ENCODE measurements around the gene TEN1. TPM values are rescaled to one million over a fixed set of nuclear protein-coding genes. Genes with fewer than 3 reads are reported as not detected.
A peak's percentile ranks its signal among the peaks of the same experiment; 100 is the strongest.

The TEN1 gene
- total and polyA plus RNA-seq, 2 of the 13 experiments (the other 11 are each of a cell fraction or from before 2014, with no cell fraction given), result 18.0 to 21.3 TPM

DNA sequence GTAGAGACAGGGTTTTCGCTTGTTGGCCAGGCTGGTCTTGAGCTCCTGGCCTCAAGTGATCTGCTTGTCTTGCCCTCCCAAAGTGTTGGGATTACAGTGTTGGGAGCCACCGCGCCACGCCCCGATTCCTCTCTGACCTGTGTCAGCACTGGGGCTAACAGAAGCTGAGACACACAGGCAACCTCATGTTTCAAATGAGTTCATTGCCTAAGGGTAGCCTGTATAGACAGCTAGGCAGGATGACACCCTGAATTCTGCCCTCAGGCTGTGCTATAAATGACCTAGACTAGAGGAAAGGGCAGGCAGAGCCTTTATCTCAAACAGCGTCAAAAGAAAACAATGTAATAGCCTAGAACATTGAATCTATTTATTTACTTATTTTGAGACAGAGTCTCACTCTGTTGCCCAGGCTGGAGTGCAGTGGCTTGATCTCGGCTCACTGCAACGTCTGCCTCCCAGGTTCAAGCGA is 19.3 kb downstream of the TEN1 start (continued):
- TF ChIP-seq, protein P1, sequence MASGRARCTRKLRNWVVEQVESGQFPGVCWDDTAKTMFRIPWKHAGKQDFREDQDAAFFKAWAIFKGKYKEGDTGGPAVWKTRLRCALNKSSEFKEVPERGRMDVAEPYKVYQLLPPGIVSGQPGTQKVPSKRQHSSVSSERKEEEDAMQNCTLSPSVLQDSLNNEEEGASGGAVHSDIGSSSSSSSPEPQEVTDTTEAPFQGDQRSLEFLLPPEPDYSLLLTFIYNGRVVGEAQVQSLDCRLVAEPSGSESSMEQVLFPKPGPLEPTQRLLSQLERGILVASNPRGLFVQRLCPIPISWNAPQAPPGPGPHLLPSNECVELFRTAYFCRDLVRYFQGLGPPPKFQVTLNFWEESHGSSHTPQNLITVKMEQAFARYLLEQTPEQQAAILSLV (CRISPR knock-in tag; IDR thresholded peaks at IDR 0.05; ENCODE audit: borderline replicate concordance), result no peak
- TF ChIP-seq MED1 (CRISPR knock-in tag; IDR thresholded peaks at IDR 0.05) (peak; percentile 72), ZNF274 (CRISPR knock-in tag; IDR thresholded peaks at IDR 0.05) (peak; percentile 37; the same call in 1 of the 2 replicates), NFYC (CRISPR knock-in tag; IDR thresholded peaks at IDR 0.05) (no peak), KLF16 (CRISPR knock-in tag; IDR thresholded peaks at IDR 0.05) (peak in 1 of 2 experiments; percentile 57; a peak in 2 of 4 replicates), NFIB (CRISPR knock-in tag; IDR thresholded peaks at IDR 0.05; ENCODE audit: borderline replicate concordance) (no peak), YEATS2 (CRISPR knock-in tag; IDR thresholded peaks at IDR 0.05; ENCODE audit: borderline replicate concordance) (peak; percentile 13; the same call in 1 of the 2 replicates), MAF1 (CRISPR knock-in tag; IDR thresholded peaks at IDR 0.05; ENCODE audit: borderline replicate concordance) (no peak), XBP1 (CRISPR knock-in tag; IDR thresholded peaks at IDR 0.05) (peak; percentile 39; the same call in 1 of the 2 replicates), ZBTB21 (CRISPR knock-in tag; IDR thresholded peaks at IDR 0.05) (no peak), BORCS8-MEF2B (CRISPR knock-in tag; IDR thresholded peaks at IDR 0.05) (no peak), HNRNPUL1 (IDR thresholded peaks at IDR 0.05; ENCODE audit: low read depth, low read length) (no peak)
- TF ChIP-seq, protein P2, sequence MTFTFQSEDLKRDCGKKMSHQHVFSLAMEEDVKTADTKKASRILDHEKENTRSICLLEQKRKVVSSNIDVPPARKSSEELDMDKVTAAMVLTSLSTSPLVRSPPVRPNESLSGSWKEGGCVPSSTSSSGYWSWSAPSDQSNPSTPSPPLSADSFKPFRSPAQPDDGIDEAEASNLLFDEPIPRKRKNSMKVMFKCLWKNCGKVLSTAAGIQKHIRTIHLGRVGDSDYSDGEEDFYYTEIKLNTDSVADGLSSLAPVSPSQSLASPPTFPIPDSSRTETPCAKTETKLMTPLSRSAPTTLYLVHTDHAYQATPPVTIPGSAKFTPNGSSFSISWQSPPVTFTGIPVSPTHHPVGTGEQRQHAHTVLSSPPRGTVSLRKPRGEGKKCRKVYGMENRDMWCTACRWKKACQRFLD (CRISPR knock-in tag; IDR thresholded peaks at IDR 0.05; ENCODE audit: borderline replicate concordance), result no peak
- TF ChIP-seq, protein P3, sequence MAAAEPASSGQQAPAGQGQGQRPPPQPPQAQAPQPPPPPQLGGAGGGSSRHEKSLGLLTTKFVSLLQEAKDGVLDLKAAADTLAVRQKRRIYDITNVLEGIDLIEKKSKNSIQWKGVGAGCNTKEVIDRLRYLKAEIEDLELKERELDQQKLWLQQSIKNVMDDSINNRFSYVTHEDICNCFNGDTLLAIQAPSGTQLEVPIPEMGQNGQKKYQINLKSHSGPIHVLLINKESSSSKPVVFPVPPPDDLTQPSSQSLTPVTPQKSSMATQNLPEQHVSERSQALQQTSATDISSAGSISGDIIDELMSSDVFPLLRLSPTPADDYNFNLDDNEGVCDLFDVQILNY (CRISPR knock-in tag; conservative IDR thresholded peaks at IDR 0.05), result no peak
- TF ChIP-seq, protein P4, sequence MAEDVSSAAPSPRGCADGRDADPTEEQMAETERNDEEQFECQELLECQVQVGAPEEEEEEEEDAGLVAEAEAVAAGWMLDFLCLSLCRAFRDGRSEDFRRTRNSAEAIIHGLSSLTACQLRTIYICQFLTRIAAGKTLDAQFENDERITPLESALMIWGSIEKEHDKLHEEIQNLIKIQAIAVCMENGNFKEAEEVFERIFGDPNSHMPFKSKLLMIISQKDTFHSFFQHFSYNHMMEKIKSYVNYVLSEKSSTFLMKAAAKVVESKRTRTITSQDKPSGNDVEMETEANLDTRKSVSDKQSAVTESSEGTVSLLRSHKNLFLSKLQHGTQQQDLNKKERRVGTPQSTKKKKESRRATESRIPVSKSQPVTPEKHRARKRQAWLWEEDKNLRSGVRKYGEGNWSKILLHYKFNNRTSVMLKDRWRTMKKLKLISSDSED (CRISPR knock-in tag; IDR thresholded peaks at IDR 0.05), result no peak
- TF ChIP-seq, protein P5, sequence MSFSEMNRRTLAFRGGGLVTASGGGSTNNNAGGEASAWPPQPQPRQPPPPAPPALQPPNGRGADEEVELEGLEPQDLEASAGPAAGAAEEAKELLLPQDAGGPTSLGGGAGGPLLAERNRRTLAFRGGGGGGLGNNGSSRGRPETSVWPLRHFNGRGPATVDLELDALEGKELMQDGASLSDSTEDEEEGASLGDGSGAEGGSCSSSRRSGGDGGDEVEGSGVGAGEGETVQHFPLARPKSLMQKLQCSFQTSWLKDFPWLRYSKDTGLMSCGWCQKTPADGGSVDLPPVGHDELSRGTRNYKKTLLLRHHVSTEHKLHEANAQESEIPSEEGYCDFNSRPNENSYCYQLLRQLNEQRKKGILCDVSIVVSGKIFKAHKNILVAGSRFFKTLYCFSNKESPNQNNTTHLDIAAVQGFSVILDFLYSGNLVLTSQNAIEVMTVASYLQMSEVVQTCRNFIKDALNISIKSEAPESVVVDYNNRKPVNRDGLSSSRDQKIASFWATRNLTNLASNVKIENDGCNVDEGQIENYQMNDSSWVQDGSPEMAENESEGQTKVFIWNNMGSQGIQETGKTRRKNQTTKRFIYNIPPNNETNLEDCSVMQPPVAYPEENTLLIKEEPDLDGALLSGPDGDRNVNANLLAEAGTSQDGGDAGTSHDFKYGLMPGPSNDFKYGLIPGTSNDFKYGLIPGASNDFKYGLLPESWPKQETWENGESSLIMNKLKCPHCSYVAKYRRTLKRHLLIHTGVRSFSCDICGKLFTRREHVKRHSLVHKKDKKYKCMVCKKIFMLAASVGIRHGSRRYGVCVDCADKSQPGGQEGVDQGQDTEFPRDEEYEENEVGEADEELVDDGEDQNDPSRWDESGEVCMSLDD (CRISPR knock-in tag; IDR thresholded peaks at IDR 0.05; ENCODE audit: borderline replicate concordance), result 0 out of 2 replicates have a peak, but pooled peaks have one; percentile 18
- TF ChIP-seq, protein P6, sequence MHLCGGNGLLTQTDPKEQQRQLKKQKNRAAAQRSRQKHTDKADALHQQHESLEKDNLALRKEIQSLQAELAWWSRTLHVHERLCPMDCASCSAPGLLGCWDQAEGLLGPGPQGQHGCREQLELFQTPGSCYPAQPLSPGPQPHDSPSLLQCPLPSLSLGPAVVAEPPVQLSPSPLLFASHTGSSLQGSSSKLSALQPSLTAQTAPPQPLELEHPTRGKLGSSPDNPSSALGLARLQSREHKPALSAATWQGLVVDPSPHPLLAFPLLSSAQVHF (CRISPR knock-in tag; IDR thresholded peaks at IDR 0.05), result no peak
- TF ChIP-seq, protein P7, sequence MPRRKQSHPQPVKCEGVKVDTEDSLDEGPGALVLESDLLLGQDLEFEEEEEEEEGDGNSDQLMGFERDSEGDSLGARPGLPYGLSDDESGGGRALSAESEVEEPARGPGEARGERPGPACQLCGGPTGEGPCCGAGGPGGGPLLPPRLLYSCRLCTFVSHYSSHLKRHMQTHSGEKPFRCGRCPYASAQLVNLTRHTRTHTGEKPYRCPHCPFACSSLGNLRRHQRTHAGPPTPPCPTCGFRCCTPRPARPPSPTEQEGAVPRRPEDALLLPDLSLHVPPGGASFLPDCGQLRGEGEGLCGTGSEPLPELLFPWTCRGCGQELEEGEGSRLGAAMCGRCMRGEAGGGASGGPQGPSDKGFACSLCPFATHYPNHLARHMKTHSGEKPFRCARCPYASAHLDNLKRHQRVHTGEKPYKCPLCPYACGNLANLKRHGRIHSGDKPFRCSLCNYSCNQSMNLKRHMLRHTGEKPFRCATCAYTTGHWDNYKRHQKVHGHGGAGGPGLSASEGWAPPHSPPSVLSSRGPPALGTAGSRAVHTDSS (CRISPR knock-in tag; conservative IDR thresholded peaks at IDR 0.05), result no peak

All from HepG2 (cell line).